Islet precursor cell (in vitro differentiated cells): ENCODE data around the gene PRTFDC1.
A peak's percentile ranks its signal among the peaks of the same experiment; 100 is the strongest.
"Not testable (repeated sequence)": the region's sequence is repeated elsewhere in the genome, so short reads cannot be mapped to it uniquely, and the experiment has no call there.

Source experiments
- DNase-seq: peaks from one replicate; pipeline ENCODE4 v3.0.0-alpha.2; 2018

PRTFDC1 gene

GRCh38 chr10:24929056-24929544, 23.3 kb downstream of the PRTFDC1 start:
- DNase-seq, result no peak

DNA sequence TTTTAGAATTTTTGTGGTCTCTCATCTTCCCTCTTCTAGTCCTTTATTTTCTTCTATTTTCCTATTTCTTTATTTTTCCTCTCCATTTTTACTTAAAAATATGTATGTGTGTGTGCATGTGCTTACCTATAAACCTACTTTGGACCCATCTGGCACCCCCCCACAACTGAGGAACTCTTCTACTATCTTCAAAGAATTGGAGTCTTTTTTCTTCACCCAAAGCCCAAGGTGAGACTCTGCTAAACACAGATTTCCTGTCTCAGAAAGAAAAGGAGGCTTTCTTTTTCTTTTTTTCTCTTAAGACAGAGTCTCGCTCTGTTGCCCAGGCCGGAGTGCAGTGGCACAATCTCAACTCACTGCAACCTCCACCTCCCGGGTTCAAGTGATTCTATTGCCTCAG, 24.2 kb downstream of the PRTFDC1 start:
- no peak for DNase-seq

DNA sequence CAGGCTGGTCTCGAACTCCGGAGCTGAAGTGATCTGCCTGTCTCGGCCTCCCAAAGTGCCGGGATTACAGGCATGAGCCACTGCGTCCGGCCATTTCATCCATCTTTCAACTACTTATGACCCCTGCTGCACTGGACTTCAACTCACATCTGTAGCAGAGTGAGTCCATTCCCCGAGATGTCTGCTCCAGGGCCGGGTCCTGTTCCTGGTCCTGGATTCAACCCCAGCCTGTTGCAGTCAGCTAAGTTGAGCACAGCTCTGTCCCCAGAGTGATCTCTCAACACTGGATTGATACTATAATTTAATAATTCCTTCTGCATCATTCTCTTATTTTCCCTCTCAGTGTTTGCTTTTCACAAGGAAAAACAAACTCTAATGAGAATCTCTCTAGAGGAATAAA, 25.8 kb downstream of the PRTFDC1 start:
- DNase-seq, result no peak

- no peak for DNase-seq
Observed at GRCh38 chr10:24925799-24926198, 26.6 kb downstream of the PRTFDC1 start.

- DNase-seq, result not testable (repeated sequence)
Observed at GRCh38 chr10:24924483-24924882, 27.9 kb downstream of the PRTFDC1 start.

- DNase-seq, result not testable (repeated sequence)
Observed at GRCh38 chr10:24922222-24922868, 30.1 kb downstream of the PRTFDC1 start.

DNA sequence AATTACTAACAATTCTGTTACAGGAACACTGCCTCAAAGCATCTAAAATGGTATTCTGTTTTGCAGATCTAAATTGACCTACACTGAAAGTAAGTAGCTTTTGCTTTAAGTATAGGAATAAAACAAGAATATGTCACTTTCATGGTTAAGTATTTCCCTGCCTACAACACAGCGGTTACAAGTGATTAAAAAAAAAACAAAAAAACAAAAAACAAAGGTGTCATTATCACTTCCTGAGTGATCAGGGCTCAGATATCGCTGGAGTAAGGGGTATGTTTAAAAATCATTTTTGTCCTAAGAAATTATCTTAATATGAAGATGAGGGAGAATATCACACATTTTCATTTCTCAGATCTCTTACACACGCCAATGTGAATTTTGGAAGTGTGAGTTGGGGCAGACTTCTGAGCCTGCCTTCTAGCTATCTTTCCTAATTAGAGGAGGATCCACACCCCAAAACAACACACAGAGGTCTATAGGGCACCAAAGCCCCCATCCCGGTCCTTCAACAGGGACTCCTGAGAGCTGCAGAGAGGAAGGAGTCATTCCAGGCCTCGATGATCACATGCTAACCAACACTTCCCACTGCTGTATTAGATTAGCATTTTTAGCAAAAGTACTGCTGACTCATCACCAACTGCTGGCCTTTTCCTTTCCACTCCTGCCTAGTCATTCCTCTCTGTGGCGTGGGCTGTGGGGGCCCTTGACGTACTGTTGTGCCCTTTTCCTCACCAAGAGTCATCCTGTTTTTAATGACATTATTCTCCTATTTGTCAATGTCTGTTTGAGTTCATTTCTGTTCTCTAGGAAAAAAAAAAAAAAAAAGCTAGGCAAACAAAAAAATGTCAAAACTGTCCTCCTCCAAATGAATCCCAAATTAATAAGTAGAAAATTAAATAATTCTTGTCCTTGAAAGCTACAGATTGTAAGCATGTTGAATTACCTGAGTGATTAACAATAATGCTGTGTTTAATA, 31.2 kb downstream of the PRTFDC1 start:
- DNase-seq, result peak; percentile 73

DNA sequence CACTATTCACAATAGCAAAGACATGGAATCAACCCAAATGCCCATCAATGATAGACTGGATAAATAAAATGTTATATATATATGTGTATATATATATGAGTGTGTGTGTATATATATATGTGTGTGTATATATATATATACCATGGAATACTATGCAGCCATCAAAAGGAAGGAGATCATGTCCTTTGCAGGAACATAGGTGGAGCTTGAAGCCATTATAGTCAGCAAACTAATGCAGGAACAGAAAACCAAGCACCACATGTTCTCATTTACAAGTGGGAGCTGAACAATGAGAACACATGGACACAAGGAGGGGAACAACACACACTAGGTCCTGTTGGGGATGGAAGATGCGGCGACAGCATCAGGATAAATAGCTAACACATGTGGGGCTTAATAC, 32.2 kb downstream of the PRTFDC1 start:
- DNase-seq, result not testable (repeated sequence)

DNA sequence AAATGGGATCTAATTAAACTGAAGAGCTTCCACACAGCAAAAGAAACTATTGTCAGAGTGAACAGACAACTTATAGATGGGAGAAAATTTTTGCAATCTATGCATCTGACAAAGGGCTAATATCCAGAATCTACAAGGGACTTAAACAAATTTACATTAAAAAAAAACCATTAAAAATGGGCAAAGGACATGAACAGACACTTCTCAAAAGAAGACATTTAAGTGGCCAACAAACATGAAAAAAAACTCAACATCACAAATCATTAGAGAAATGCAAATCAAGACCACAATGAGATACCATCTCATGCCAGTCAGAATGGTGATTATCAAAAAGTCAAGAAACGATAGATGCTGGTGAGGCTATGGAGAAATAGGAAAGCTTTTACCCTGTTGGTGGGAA, 32.8 kb downstream of the PRTFDC1 start:
- DNase-seq, result not testable (repeated sequence)

GRCh38 chr10:24917979-24918378, 34.4 kb downstream of the PRTFDC1 start:
- no peak for DNase-seq

DNA sequence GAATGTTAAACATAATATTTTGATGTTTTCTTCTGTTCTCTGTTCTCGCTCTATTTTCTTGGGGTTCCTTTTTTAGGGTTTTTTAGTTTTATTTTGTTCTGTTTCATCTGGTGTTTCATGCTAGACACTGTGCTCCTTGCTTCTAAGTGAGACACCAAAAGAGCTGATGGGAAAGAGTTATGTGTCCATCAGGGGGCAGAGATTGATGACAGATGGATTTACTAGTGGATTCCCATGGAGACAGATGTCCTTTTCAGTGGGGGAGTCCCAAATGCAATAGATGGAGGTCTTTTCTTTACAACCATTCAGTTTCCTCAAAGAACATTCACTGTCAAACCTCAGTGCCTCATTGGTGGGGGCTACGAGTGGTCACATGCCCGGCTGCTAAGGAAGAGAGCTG, 34.9 kb downstream of the PRTFDC1 start:
- DNase-seq, result no peak

DNA sequence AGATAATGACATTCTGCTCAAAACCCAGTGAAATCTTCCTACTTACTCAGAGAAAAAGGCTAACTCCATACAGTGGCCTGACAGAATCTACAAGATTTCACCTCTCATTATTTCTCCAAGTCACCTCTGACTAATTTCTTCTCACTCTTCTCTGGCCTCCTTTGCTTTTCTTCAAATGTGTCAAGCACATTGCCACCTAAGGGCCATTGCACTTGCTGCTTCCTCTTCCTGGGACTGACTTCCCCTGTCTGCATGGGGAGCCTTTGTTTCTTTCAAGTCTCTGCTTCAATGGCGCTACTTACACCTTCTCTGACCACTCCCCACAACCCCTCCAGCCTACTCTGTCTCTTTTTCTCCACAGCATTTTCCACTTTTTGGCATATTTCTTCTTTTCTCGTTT, 36.0 kb downstream of the PRTFDC1 start:
- no peak for DNase-seq

DNA sequence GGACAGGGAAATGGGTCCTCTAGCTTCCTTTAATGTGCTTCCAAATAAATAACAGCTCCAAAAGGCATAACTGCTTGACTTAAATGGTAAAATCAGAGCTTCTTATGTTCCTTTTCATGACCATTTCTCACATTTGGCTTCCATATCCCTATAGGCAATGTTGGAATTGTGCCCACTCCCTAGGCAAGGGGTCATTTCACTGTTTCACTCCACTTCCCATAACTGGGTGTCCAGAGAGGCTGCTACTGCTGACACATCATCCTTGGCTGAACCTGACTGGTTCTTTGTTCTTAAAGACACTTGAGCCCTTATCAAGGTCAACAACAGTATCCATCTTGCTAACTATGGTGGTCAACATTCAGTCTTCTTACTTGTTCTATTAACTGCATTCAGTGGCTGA, 37.1 kb downstream of the PRTFDC1 start:
- no peak for DNase-seq

- DNase-seq, result no peak
Observed at GRCh38 chr10:24914148-24914547, 38.3 kb downstream of the PRTFDC1 start.

DNA sequence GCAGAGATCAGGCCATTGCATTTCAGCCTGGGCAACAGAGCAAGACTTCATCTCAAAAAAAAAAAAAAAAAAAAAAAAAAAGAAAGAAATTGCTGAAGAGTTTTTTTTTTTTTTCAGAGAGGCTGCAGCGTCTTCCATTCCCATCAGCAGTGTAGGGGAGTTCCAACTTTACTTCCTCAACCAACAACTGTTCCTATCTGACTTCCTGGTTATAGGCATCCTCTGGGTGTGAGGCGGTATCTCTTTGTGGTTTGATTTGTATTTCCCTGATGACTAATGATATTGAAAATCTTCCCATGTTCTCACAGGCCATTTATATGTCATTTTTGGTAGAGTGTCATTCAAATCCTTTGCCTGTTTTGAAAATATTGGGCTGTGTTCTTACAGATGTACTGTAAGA, 40.2 kb downstream of the PRTFDC1 start:
- no peak for DNase-seq

GRCh38 chr10:24911029-24911428, 41.4 kb downstream of the PRTFDC1 start:
- no peak for DNase-seq

- DNase-seq, result no peak
Observed at GRCh38 chr10:24910574-24910973, 41.8 kb downstream of the PRTFDC1 start.

- DNase-seq, result peak; percentile 71
Observed at GRCh38 chr10:24908793-24909423, 43.5 kb downstream of the PRTFDC1 start.

DNA sequence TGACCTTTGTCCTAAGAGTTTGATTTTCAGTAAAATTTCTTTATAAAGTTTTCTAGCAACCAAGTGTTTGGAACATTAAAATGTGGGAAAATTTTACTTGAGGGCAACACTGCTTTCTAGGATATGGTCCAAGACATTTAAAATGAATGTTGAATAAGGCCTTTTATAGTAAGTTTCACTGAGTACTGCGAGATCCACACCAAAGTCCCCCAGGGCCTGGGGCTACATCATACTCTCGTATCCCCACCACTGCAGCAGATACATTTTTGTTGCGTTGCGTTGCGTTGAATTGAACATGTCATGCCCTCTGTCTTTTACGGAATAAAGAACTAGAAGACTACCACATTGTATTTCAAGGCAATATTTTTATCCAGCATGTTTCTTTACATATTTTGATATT, 44.5 kb downstream of the PRTFDC1 start:
- DNase-seq, result no peak

DNA sequence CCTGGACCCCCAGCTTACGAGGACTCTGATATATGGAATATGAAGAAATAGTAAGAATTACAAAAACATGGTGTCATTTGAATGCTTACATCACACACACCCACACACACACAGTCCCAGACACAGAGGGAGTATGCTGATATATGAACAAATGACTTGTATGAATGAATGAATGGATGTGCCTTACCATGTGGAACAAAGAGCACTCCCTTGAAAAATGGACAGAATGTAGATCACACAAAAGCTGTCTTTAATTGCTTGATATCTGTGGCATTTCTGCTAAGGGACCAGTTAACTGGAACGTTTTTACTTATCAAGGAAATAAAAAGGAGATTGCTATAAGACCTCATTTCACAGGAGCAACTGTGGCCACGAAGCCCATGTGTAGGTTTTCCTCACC, 46.0 kb downstream of the PRTFDC1 start:
- DNase-seq, result no peak

GRCh38 chr10:24904824-24905223, 47.6 kb downstream of the PRTFDC1 start:
- DNase-seq, result no peak

GRCh38 chr10:24902400-24902728, 50.0 kb downstream of the PRTFDC1 start:
- DNase-seq, result no peak

- peak; percentile 74 for DNase-seq
Observed at GRCh38 chr10:24901686-24902399, 50.6 kb downstream of the PRTFDC1 start.
